IMR-90 (cell line): Measurements from ENCODE around the gene MOB3B. TPM values are rescaled to one million over a fixed set of nuclear protein-coding genes. Genes with fewer than 3 reads are reported as not detected.

Experiments
- ATAC-seq: fragments of 200-7000 bp; cut with Tn5 transposase; 2 replicates; pipeline ENCODE4 v1.9.1; 2020; ENCODE audit warnings: low read depth, mild to moderate bottlenecking, moderate library complexity
- BruUV-seq: library from RNA; stranded (reverse); fragments of 400-500 nt; replicated peaks from 2 replicates; lab custom pipeline; 2021; lab: Mats Ljungman, UMichigan
- CTCF ChIA-PET: fragments of 300-600 bp; formaldehyde crosslinking; extraction: SDS; loops from one replicate; lab custom pipeline; 2021; ENCODE audit warnings: antibody characterized with exemption; lab: Yijun Ruan, JAX
- POLR2A ChIA-PET: fragments of 300-600 bp; sonication (Branson Sonifier 250); formaldehyde crosslinking; loops from one replicate; lab custom pipeline; 2022; ENCODE audit warnings: antibody characterized with exemption; ENCODE audit not compliant: unreplicated experiment; lab: Charles Lee
- DNase-seq: peaks from one replicate; pipeline ENCODE4 v3.0.0; 2013
- H2AFZ ChIP-seq: replicated peaks from 2 replicates; pipeline ENCODE3; 2013; ENCODE audit warnings: low read length, mild to moderate bottlenecking; ENCODE audit not compliant: poor library complexity
- H2AK5ac ChIP-seq: 2 replicates; pipeline ENCODE4 v1.6.1; 2013; ENCODE audit warnings: low read depth, low read length, inconsistent platforms
- H2AK9ac ChIP-seq: replicated peaks from 2 replicates; pipeline ENCODE3; 2013; ENCODE audit warnings: mild to moderate bottlenecking, low read depth, low read length, moderate library complexity; ENCODE audit not compliant: poor library complexity
- H2BK120ac ChIP-seq: 2 replicates; pipeline ENCODE4 v1.6.1; 2013; ENCODE audit warnings: low read depth, low read length, inconsistent platforms
- H2BK15ac ChIP-seq: 3 replicates; pipeline ENCODE4 v1.6.1; 2013; ENCODE audit warnings: low read depth, low read length, inconsistent platforms
- H2BK20ac ChIP-seq: 2 replicates; pipeline ENCODE4 v1.6.1; 2013; ENCODE audit warnings: low read depth, mild to moderate bottlenecking, inconsistent platforms, low read length, moderate library complexity
- H2BK5ac ChIP-seq: 2 replicates; pipeline ENCODE4 v1.6.1; 2013; ENCODE audit warnings: mild to moderate bottlenecking, low read depth, low read length, inconsistent platforms; ENCODE audit not compliant: poor library complexity, severe bottlenecking
- H3K14ac ChIP-seq: replicated peaks from 2 replicates; pipeline ENCODE4 v1.6.1; 2013; ENCODE audit warnings: low read depth, low read length, inconsistent platforms
- H3K18ac ChIP-seq: 2 replicates; pipeline ENCODE4 v1.6.1; 2013; ENCODE audit warnings: low read depth, low read length, control low read depth
- H3K23ac ChIP-seq: 2 replicates; pipeline ENCODE4 v1.6.1; 2013; ENCODE audit warnings: low read depth, low read length, inconsistent platforms
- H3K27ac ChIP-seq: 2 replicates; pipeline ENCODE4 v1.5.1; 2013; ENCODE audit warnings: mild to moderate bottlenecking, control low read depth, low read length; ENCODE audit not compliant: insufficient read depth
- H3K27me3 ChIP-seq: 2 replicates; pipeline ENCODE4 v1.6.1; 2013; ENCODE audit warnings: low read length; ENCODE audit not compliant: control insufficient read depth, insufficient read depth
- H3K36me3 ChIP-seq: 2 replicates; pipeline ENCODE4 v1.6.1; 2013; ENCODE audit warnings: low read length, mixed read lengths; ENCODE audit not compliant: control insufficient read depth, insufficient read depth
- H3K4ac ChIP-seq: 2 replicates; pipeline ENCODE4 v1.6.1; 2013; ENCODE audit warnings: low read depth, low read length, inconsistent platforms
- H3K4me1 ChIP-seq: 2 replicates; pipeline ENCODE4 v1.6.1; 2013; ENCODE audit warnings: low read length, mixed read lengths; ENCODE audit not compliant: control insufficient read depth, insufficient read depth
- H3K4me2 ChIP-seq: 2 replicates; pipeline ENCODE4 v1.6.1; 2013; ENCODE audit warnings: low read depth, mild to moderate bottlenecking, control low read depth, low read length, moderate library complexity
- H3K4me3 ChIP-seq: 2 replicates; pipeline ENCODE4 v1.5.1; 2013; ENCODE audit warnings: low read depth, mild to moderate bottlenecking, control low read depth, low read length, moderate library complexity; ENCODE audit not compliant: insufficient read depth
- H3K56ac ChIP-seq: 2 replicates; pipeline ENCODE4 v1.6.1; 2013; ENCODE audit warnings: low read length, inconsistent platforms; ENCODE audit not compliant: insufficient read depth; ENCODE audit errors: extremely low read depth
- H3K79me1 ChIP-seq, 2 experiments: 2 replicates each; pipeline ENCODE4 v1.6.1; 2013; ENCODE audit warnings: low read length in 2 of 2, inconsistent platforms in 1 of 2, low read depth in 1 of 2
- H3K9ac ChIP-seq: 2 replicates; pipeline ENCODE4 v1.6.1; 2013; ENCODE audit warnings: low read depth, low read length, control low read depth
- H3K9me1 ChIP-seq: 2 replicates; pipeline ENCODE4 v1.6.1; 2013; ENCODE audit warnings: low read length, inconsistent platforms; ENCODE audit not compliant: insufficient read depth
- H3K9me3 ChIP-seq: 2 replicates; pipeline ENCODE4 v1.6.1; 2013; ENCODE audit warnings: low read length; ENCODE audit not compliant: control insufficient read depth, insufficient read depth
- H4K20me1 ChIP-seq: 2 replicates; pipeline ENCODE4 v1.6.1; 2013; ENCODE audit warnings: low read length, inconsistent platforms; ENCODE audit not compliant: insufficient read depth
- H4K5ac ChIP-seq: 2 replicates; pipeline ENCODE4 v1.6.1; 2013; ENCODE audit warnings: mild to moderate bottlenecking, low read depth, low read length, control low read depth
- H4K8ac ChIP-seq, 2 experiments: 2 replicates each; pipeline ENCODE4 v1.6.1; 2013; ENCODE audit warnings: low read depth in 2 of 2, low read length in 2 of 2, control low read depth in 1 of 2, inconsistent platforms in 1 of 2
- H4K91ac ChIP-seq: 2 replicates; pipeline ENCODE4 v1.6.1; 2013; ENCODE audit warnings: low read depth, low read length, inconsistent platforms; ENCODE audit not compliant: insufficient read depth
- BHLHE40 ChIP-seq: fragments of 150-350 bp; IDR thresholded peaks from 2 replicates; pipeline ENCODE4 v1.6.1; 2016; ENCODE audit warnings: mild to moderate bottlenecking, low read depth, low read length
- MAFK ChIP-seq: IDR thresholded peaks from 2 replicates; pipeline ENCODE4 v1.6.1; 2012; ENCODE audit warnings: low read depth, low read length, improper control_type of control experiment
- RCOR1 ChIP-seq: IDR thresholded peaks from 2 replicates; pipeline ENCODE4 v1.6.1; 2012; ENCODE audit warnings: mild to moderate bottlenecking, low read length, improper control_type of control experiment; ENCODE audit not compliant: insufficient replicate concordance
- WGBS, 2 experiments: methylation state at CpG; one replicate each; pipeline versions ENCODE4 v1.1.5 to v1.1.7; 2013; ENCODE audit warnings: missing lambda C conversion rate in 2 of 2; ENCODE audit not compliant: insufficient read length in 1 of 2; ENCODE audit errors: extremely low coverage in 2 of 2; 5-methylcytosine and 5-hydroxymethylcytosine counted together
- dilution Hi-C: fragments of 300-500 bp; cut with HindIII; formaldehyde crosslinking; loops from one replicate; pipeline ENCODE4 v1.14.3; 2018; ENCODE audit warnings: low sequenced_read_pairs; ENCODE audit not compliant: unreplicated experiment
- in situ Hi-C: fragments of 300-500 bp; cut with MboI; formaldehyde crosslinking; loops from 3 replicates; pipeline ENCODE4 v1.14.3; 2019; ENCODE audit warnings: low sequenced_read_pairs, inconsistent platforms, mixed read lengths
- intact Hi-C: fragments of 100-400 bp; cut with micrococcal nuclease; formaldehyde crosslinking; loops from 2 replicates; pipeline ENCODE4 v1.10.0; 2022
- polyA plus RNA-seq, 3 experiments: library from polyadenylated mRNA; depleted of rRNA; stranded (reverse); fragments of >200 nt; gene quantifications; 2 replicates each; pipeline ENCODE4 v1.2.3, GENCODE V29; 2012; ENCODE audit warnings: low replicate concordance in 1 of 3
- total RNA-seq: library from RNA; depleted of rRNA; stranded (reverse); fragments of >200 nt; gene quantifications from 2 replicates; pipeline ENCODE4 v1.2.3, GENCODE V29; 2012

MOB3B gene
- total and polyA plus RNA-seq, 2 of the 4 experiments (the other 2 are of a cell fraction), result under 0.01 to 0.02 TPM

DNA sequence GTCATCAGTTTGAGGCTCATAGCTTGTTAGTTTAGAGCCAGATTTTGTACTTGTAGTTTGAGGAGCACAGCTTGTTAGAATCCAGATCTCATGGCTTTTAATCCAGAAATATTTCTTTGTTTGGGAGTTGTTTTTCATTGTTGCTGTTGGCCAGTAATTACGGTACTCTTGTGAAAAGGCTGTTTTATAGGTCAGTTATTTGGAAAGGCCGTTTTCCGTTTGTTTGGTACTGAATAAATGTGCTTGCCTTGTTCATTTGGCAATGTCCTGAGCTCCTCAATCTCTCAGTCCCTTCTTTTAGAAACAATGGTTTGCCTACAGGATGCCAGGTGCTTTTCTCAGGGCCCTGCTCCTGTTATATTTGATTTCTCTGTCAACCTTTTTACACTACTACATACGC lies 4.5 kb upstream of the MOB3B start:
- WGBS, 2 experiments, result no CpG with 5 or more reads among the region's 4 CpGs
- Histone ChIP-seq H3K4me2 (no peak overlapping the region), H4K20me1 (no peaks in the 10 kb centered on the region), H2BK120ac (no peak overlapping the region), H4K8ac (no peak overlapping the region), H3K9me3 (no peaks in the 10 kb centered on the region), H3K9me1 (no peaks in the 10 kb centered on the region), H3K36me3 (no peaks in the 10 kb centered on the region), H2BK20ac (no peak overlapping the region), H4K91ac (no peak overlapping the region), H3K18ac (no peak overlapping the region), H2AK9ac (no peak overlapping the region), H3K79me1 (no peaks in the 10 kb centered on the region), H3K23ac (no peak overlapping the region), H3K27me3 (peaks cover 6% of the 10 kb centered on the region), H3K4me1 (no peaks in the 10 kb centered on the region), H4K5ac (no peak overlapping the region), H3K4ac (no peak overlapping the region), H2AK5ac (no peak overlapping the region), H3K4me3 (no peak overlapping the region), H2AFZ (no peak overlapping the region), H3K27ac (no peak overlapping the region), H3K56ac (no peak overlapping the region), H2BK15ac (no peak overlapping the region), H2BK5ac (no peak overlapping the region), H3K9ac (no peak overlapping the region), H3K14ac (no peak overlapping the region)
- DNase-seq, result no peak
- TF ChIP-seq BHLHE40 (no peak), MAFK (no peak), RCOR1 (no peak)
- dilution Hi-C loops, result no loop called here
- in situ Hi-C loops, result no loop called here
- no TSS peak for BruUV-seq
- ChIA-PET POLR2A (no interaction called here), CTCF (no interaction called here)
- intact Hi-C loops, result no loop called here
- no peak for ATAC-seq
